SU-DHL-6 (cell line): ENCODE results near the gene CLCF1.

Source experiments
- CTCF ChIP-seq: fragments of 200-600 bp; sonication (generic); IDR thresholded peaks from one replicate; pipeline ENCODE4 v1.5.1; 2017; ENCODE audit warnings: antibody characterized with exemption, mild to moderate bottlenecking, low read length, moderate library complexity; ENCODE audit not compliant: insufficient read depth, poor library complexity, severe bottlenecking
- EZH2phosphoT487 ChIP-seq: fragments of 200-600 bp; sonication (generic), shearing (Covaris generic); conservative IDR thresholded peaks from 2 replicates; pipeline ENCODE4 v1.6.1; 2018; ENCODE audit warnings: mild to moderate bottlenecking, antibody characterized with exemption, low read length, moderate library complexity, mixed read lengths

- TF ChIP-seq CTCF = no peak
- no peak for TF ChIP-seq EZH2phosphoT487
These were observed 42.3 kb upstream of the CLCF1 start, which contains the start of gene CARNS1 for GRCh38 chr11:67415501-67416304.
